Rectal smooth muscle tissue (tissue), 1 donor: ENCODE results near the gene TBC1D2B.

Experiments used
- H3K27ac ChIP-seq: one replicate; pipeline ENCODE4 v1.7.0; 2013; ENCODE audit warnings: low read depth, low read length, inconsistent platforms
- H3K27me3 ChIP-seq: one replicate; pipeline ENCODE4 v1.7.0; 2013; ENCODE audit warnings: low read length; ENCODE audit not compliant: control insufficient read depth, insufficient read depth
- H3K36me3 ChIP-seq: one replicate; pipeline ENCODE4 v1.7.0; 2013; ENCODE audit warnings: low read length; ENCODE audit not compliant: control insufficient read depth, insufficient read depth
- H3K4me1 ChIP-seq: one replicate; pipeline ENCODE4 v1.7.0; 2013; ENCODE audit warnings: low read length; ENCODE audit not compliant: control insufficient read depth, insufficient read depth
- H3K4me3 ChIP-seq: one replicate; pipeline ENCODE4 v1.7.0; 2013; ENCODE audit warnings: low read length
- H3K9ac ChIP-seq: one replicate; pipeline ENCODE4 v1.7.0; 2013; ENCODE audit warnings: low read length

The TBC1D2B gene

GRCh38 chr15:78090422-78091063 lies 13.0 kb upstream of the TBC1D2B start:
- H3K9ac ChIP-seq, result no peak overlapping the region
- no peaks in the 10 kb centered on the region for H3K27me3 ChIP-seq
- no peak overlapping the region for H3K27ac ChIP-seq
- no peaks in the 10 kb centered on the region for H3K36me3 ChIP-seq
- no peak overlapping the region for H3K4me3 ChIP-seq
- H3K4me1 ChIP-seq, result peaks cover 8% of the 10 kb centered on the region

- Histone ChIP-seq H3K4me1 (peaks cover 8% of the 10 kb centered on the region), H3K9ac (no peak overlapping the region), H3K27me3 (no peaks in the 10 kb centered on the region), H3K27ac (no peak overlapping the region), H3K36me3 (no peaks in the 10 kb centered on the region), H3K4me3 (no peak overlapping the region)
Observed at GRCh38 chr15:78088773-78089080, 11.2 kb upstream of the TBC1D2B start.

- Histone ChIP-seq H3K36me3 (no peaks in the 10 kb centered on the region), H3K4me1 (peaks cover 5% of the 10 kb centered on the region), H3K4me3 (no peak overlapping the region), H3K27me3 (no peaks in the 10 kb centered on the region), H3K27ac (no peak overlapping the region), H3K9ac (no peak overlapping the region)
Observed at GRCh38 chr15:78087951-78088772, 10.7 kb upstream of the TBC1D2B start.

GRCh38 chr15:78085928-78086327 lies 8.4 kb upstream of the TBC1D2B start:
- Histone ChIP-seq H3K36me3 (no peaks in the 10 kb centered on the region), H3K4me3 (no peak overlapping the region), H3K27ac (no peak overlapping the region), H3K9ac (no peak overlapping the region), H3K27me3 (no peaks in the 10 kb centered on the region), H3K4me1 (no peaks in the 10 kb centered on the region)

GRCh38 chr15:78084449-78084750 lies 6.9 kb upstream of the TBC1D2B start:
- Histone ChIP-seq H3K27me3 (no peaks in the 10 kb centered on the region), H3K36me3 (no peaks in the 10 kb centered on the region), H3K4me1 (no peaks in the 10 kb centered on the region), H3K9ac (peak overlapping the region; percentile 11), H3K4me3 (no peak overlapping the region), H3K27ac (no peak overlapping the region)

GRCh38 chr15:78083687-78084448 lies 6.4 kb upstream of the TBC1D2B start:
- H3K36me3 ChIP-seq, result no peaks in the 10 kb centered on the region
- no peaks in the 10 kb centered on the region for H3K4me1 ChIP-seq
- no peaks in the 10 kb centered on the region for H3K27me3 ChIP-seq
- H3K27ac ChIP-seq, result no peak overlapping the region
- H3K4me3 ChIP-seq, result no peak overlapping the region
- no peak overlapping the region for H3K9ac ChIP-seq

GRCh38 chr15:78083186-78083585 lies 5.7 kb upstream of the TBC1D2B start:
- no peak overlapping the region for H3K4me3 ChIP-seq
- H3K4me1 ChIP-seq, result no peaks in the 10 kb centered on the region
- H3K27me3 ChIP-seq, result no peaks in the 10 kb centered on the region
- H3K36me3 ChIP-seq, result no peaks in the 10 kb centered on the region
- no peak overlapping the region for H3K9ac ChIP-seq
- no peak overlapping the region for H3K27ac ChIP-seq

- no peaks in the 10 kb centered on the region for H3K27me3 ChIP-seq
- no peaks in the 10 kb centered on the region for H3K36me3 ChIP-seq
- H3K4me1 ChIP-seq, result no peaks in the 10 kb centered on the region
- H3K27ac ChIP-seq, result no peak overlapping the region
- H3K4me3 ChIP-seq, result no peak overlapping the region
- H3K9ac ChIP-seq, result no peak overlapping the region
Observed at GRCh38 chr15:78082743-78083110, 5.2 kb upstream of the TBC1D2B start.

- no peak overlapping the region for H3K27ac ChIP-seq
- H3K9ac ChIP-seq, result no peak overlapping the region
- no peaks in the 10 kb centered on the region for H3K4me1 ChIP-seq
- H3K27me3 ChIP-seq, result no peaks in the 10 kb centered on the region
- H3K4me3 ChIP-seq, result no peak overlapping the region
- H3K36me3 ChIP-seq, result no peaks in the 10 kb centered on the region
Observed at GRCh38 chr15:78082106-78082742, 4.7 kb upstream of the TBC1D2B start.

- H3K27me3 ChIP-seq, result no peaks in the 10 kb centered on the region
- H3K4me3 ChIP-seq, result no peak overlapping the region
- H3K4me1 ChIP-seq, result peaks cover 6% of the 10 kb centered on the region
- H3K36me3 ChIP-seq, result no peaks in the 10 kb centered on the region
- no peak overlapping the region for H3K9ac ChIP-seq
- no peak overlapping the region for H3K27ac ChIP-seq
Observed at GRCh38 chr15:78080088-78080460, 2.6 kb upstream of the TBC1D2B start.

- Histone ChIP-seq H3K27me3 (no peaks in the 10 kb centered on the region), H3K9ac (no peak overlapping the region), H3K4me3 (no peak overlapping the region), H3K36me3 (no peaks in the 10 kb centered on the region), H3K27ac (no peak overlapping the region), H3K4me1 (peaks cover 6% of the 10 kb centered on the region)
Observed at GRCh38 chr15:78079298-78080087, 2.0 kb upstream of the TBC1D2B start.

- H3K27ac ChIP-seq, result peak overlapping the region; percentile 57
- no peaks in the 10 kb centered on the region for H3K27me3 ChIP-seq
- peak overlapping the region; percentile 32 for H3K9ac ChIP-seq
- no peaks in the 10 kb centered on the region for H3K36me3 ChIP-seq
- H3K4me3 ChIP-seq, result peak overlapping the region; percentile 67
- H3K4me1 ChIP-seq, result peaks cover 6% of the 10 kb centered on the region
Observed at GRCh38 chr15:78077871-78078210, 330 bp upstream of the TBC1D2B start.
